Measurements from ENCODE around the gene KPNA1.
"Not testable (repeated sequence)": the region's sequence is repeated elsewhere in the genome, so short reads cannot be mapped to it uniquely, and the experiment has no call there.

KPNA1 gene

DNA sequence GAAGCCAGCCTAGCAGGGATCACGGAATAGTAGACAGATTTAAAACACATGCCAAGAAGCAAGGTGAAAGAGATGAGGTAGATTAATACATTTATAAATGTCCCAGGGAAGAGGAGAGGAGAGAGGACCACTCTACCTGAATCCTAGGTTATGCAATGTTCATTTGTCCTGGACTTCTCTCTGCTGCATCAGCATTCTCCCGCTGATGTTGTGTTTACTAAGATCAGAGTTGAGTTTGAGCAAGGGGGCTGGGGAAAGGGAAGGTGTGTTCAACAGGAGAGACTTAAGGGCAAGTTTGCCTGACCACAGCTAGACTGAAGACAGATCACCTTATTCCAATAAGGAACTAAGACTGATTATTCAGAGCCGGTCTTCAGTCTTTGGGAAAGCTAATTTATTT is 1.1 kb upstream of the KPNA1 start:
- H3K4me3 ChIP-seq (ENCODE audit: low read depth, low read length) = no peak overlapping the region
- no peaks in the 10 kb centered on the region for H3K27me3 ChIP-seq
- DNase-seq = no peak
- no peaks in the 10 kb centered on the region for H3K9me3 ChIP-seq
- no peak for TF ChIP-seq CTCF (IDR thresholded peaks at IDR 0.05; ENCODE audit: low read depth, low read length)
- no peaks in the 10 kb centered on the region for H3K36me3 ChIP-seq
- H3K4me1 ChIP-seq = peaks cover 14% of the 10 kb centered on the region

GRCh38 chr3:122515020-122515468 is 305 bp upstream of the KPNA1 start:
- Histone ChIP-seq H3K36me3 (no peaks in the 10 kb centered on the region), H3K4me1 (peaks cover 15% of the 10 kb centered on the region), H3K27me3 (no peaks in the 10 kb centered on the region), H3K9me3 (no peaks in the 10 kb centered on the region), H3K4me3 (ENCODE audit: low read depth, low read length) (peak overlapping the region; percentile 70)
- DNase-seq = no peak
- TF ChIP-seq CTCF (IDR thresholded peaks at IDR 0.05; ENCODE audit: low read depth, low read length) = no peak

DNA sequence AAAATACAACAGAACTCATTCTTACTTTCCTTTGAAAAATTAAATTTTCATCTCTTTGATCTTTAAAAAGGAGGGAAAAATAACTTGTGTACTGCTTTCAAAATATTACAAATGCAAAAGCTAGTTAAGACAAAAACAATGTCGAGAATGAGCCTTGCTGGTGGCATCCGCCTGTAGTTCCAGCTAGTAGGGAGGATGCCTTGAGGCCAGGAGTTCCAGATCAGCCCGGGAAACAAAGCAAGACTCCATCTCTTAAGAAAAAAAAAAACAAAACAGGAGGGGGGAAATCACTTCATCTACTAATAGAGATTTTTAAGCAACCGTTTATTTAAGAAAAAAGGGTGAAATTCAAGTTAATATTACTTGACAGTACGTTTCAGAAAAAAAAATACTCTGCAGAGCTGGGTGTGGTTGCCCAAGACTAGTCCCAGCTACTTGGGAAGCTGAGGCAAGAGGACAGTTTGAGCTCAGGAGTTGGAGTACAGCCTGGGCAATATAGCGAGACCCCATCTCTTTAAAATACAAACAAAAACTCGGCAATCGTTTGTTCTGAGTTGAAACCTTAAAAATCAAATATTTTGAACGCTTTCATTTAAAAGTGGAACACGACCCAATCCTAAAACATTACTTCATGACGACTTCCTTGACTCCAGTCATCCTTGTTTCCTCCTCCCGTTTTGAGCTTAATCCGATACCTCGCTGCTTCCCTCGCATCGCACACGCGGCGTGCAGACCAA is 1.2 kb downstream of the KPNA1 start:
- no peak for DNase-seq
- no peaks in the 10 kb centered on the region for H3K27me3 ChIP-seq
- H3K36me3 ChIP-seq = no peaks in the 10 kb centered on the region
- no peak for TF ChIP-seq CTCF (IDR thresholded peaks at IDR 0.05; ENCODE audit: low read depth, low read length)
- peak overlapping the region; percentile 70 for H3K4me3 ChIP-seq (ENCODE audit: low read depth, low read length)
- H3K4me1 ChIP-seq = peaks cover 15% of the 10 kb centered on the region
- H3K9me3 ChIP-seq = no peaks in the 10 kb centered on the region

DNA sequence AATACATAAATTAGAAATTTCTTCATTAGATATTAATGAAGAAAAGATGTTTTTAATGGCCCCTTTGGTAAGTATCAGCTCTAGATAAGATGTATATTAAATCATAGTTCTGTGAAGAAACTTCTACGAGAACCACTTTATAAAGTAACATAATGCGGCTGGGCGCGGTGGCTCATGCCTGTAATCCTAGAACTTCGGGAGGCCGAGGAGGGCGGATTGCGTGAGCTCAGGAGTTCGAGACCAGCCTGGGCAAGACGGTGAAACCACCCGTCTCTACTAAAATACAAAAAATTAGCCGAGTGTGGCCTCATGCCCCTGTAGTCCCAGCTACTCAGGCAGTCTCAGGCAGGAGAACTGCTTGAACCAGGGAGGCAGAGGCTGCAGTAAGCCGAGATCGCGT is 2.5 kb downstream of the KPNA1 start:
- H3K4me3 ChIP-seq (ENCODE audit: low read depth, low read length) = no peak overlapping the region; the same call in 1 of the 2 replicates
- no peak for TF ChIP-seq CTCF (IDR thresholded peaks at IDR 0.05; ENCODE audit: low read depth, low read length)
- H3K36me3 ChIP-seq = no peaks in the 10 kb centered on the region
- H3K9me3 ChIP-seq = no peaks in the 10 kb centered on the region
- peaks cover 15% of the 10 kb centered on the region for H3K4me1 ChIP-seq
- no peaks in the 10 kb centered on the region for H3K27me3 ChIP-seq
- no peak for DNase-seq

DNA sequence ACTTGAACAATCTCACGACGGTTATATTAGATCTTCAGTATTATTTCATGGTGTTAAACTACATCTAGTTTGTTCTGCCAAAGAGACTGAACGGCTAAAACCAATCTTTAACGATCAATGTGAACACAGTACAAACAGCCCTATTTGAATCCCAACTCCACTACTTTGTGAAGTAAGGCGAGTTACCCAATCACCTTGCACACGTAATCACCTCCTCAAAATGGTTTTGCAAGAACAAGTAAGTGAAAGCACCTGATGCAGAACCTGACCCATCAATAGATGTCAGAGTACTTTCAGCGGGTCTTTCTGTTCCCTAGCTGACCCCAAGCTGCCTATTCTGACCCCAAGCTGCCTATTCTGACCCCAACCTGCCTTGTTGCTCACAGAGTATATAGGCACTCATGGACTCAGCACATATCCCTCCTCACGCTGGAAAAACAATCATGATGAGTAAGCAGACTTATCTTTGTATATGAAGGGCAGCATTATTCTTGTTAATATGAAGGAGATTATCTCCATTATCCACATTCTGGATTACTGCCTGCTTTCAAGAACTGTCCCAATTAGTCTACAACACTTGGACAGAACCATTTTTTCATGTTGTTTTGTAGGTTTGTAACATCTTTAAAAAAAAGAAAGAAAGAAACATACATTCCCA is 3.7 kb downstream of the KPNA1 start:
- H3K4me3 ChIP-seq (ENCODE audit: low read depth, low read length) = no peak overlapping the region
- peaks cover 15% of the 10 kb centered on the region for H3K4me1 ChIP-seq
- no peak for TF ChIP-seq CTCF (IDR thresholded peaks at IDR 0.05; ENCODE audit: low read depth, low read length)
- H3K9me3 ChIP-seq = no peaks in the 10 kb centered on the region
- no peaks in the 10 kb centered on the region for H3K36me3 ChIP-seq
- H3K27me3 ChIP-seq = no peaks in the 10 kb centered on the region
- no peak for DNase-seq

DNA sequence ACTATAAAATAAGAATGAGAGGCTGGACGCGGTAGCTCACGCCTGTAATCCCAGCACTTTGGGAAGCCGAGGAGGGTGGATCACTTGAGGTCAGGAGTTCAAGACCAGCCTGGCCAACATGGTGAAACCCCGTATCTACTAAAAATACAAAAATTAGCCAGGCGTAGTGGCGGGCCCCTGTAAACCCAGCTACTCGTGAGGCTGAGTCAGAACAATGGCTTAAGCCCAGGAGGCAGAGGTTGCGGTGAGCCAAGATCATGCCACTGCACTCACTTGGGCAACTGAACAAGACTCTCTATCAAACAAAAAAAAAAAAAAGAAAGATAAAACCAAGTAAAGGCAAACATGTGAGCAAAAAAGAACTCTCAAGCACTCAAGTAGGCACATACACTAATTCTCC is 5.8 kb downstream of the KPNA1 start:
- DNase-seq; H3K27me3 ChIP-seq; H3K9me3 ChIP-seq; H3K36me3 ChIP-seq; H3K4me3 ChIP-seq (ENCODE audit: low read depth, low read length): not testable (repeated sequence)
- peaks cover 18% of the 10 kb centered on the region for H3K4me1 ChIP-seq

Measured in BE2C (cell line).